ENCODE results near the gene GALNT15.

- TF ChIP-seq CTCF (conservative IDR thresholded peaks at IDR 0.05; ENCODE audit: low read depth, low read length) (no peak), EZH2 (IDR thresholded peaks at IDR 0.05; ENCODE audit: borderline replicate concordance, low read depth, low read length, poor library complexity, severe bottlenecking) (no peak)
These were observed 84.4 kb downstream of the GALNT15 start for GRCh38 chr3:16258866-16259265.
